Inferior parietal cortex (tissue), 1 donor: ENCODE results near the gene EPHA4.
A peak's percentile ranks its signal among the peaks of the same experiment; 100 is the strongest.

ENCODE experiments used
- DNase-seq: peaks from one replicate; pipeline ENCODE4 v3.0.0-alpha.2; 2016; ENCODE audit errors: extremely low spot score

The EPHA4 gene

DNA sequence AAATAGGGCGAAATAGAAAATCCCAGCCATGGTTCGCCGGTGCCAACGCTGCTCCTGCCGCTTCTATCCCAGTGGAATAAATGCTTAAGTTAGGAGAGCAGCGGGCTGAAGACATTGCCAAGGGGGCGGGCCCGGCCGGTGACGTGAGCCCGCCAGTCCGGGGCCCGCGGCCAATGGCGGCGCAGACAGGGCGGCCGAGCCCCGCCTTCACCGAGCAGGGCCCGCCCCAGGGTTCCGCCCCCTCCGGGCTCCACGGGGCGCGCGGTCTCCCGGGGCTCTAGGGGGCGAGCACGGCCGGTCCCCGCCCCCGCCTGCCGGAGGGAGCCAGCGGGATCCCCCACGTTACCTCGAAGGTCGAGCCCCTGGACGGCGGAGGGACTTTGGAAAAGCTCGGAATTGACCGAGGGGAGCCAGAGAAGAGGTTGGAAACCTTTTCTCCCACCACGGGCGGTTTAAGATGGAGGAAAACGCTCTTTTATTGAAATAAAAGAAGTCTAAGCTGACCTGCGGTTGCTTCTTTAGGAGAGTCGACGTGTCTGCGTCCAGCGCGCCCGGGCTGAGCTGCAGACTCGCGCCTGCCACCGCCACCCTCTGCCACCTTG is at the start of gene EPHA4:
EPHA4 (minus strand) TSS at position 86 of the 602 bp plus-strand sequence; CDS start at position 30, 56 bp downstream.
- DNase-seq = peak; percentile 83

- no peak for DNase-seq
These were observed 45.9 kb upstream of the EPHA4 start for GRCh38 chr2:221618007-221618406.

DNA sequence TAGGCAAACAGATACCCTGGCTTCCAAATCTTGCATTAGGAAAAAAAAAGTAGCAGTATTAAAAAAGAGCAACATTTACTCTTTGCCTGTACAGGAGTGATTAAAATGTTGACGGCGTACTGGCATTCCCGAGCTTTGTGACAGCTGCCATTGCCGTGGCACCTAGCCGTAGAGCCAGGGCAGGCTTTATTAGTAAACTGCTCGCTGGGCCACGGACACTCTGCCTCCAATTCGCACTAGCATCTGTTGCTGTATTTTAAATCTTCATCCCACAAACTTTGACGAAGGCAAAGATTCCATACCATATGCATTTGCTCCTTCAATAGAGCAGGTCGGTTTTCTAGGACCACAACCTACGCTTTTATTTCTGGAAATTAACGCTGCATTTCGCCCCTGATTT is 44.5 kb upstream of the EPHA4 start:
- no peak for DNase-seq

DNA sequence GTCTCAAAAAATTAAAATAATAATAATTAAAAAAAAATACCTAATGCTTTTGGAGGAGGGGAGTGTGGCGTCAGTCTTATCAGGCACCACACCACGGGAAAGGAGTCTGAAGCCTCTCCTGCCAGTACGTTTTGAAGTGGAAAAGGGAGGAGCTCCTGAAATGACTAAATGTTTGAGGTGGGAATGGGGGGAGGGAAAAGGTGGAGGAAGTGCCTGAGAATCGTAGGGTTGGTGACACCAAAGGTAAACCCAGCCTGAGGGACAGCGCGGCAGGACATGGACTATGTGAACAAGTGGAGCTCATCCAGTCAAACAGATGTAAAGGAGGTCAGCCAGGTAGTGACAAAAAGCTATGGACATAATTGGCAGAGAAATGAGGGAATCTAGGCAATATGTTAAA is 42.2 kb upstream of the EPHA4 start:
- no peak for DNase-seq

DNA sequence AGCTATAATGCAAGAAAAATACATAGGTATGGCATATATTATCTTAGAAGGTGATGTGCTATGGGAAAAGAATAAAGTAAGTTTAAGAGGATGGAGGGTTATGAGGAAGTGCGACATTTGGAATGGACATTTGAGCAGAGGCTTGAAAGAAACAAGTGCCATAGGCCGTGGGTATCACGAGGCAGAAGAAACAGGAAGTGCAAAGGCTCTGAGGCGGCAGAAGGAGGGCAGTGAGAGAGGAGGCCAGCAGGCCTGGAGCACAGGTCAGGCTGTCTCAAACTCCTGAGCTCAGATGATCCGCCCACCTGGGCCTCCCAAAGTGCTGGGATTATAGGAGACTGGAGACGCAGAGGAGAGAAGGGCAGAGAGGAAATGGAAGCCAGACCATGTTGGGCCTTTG is 40.7 kb upstream of the EPHA4 start:
- no peak for DNase-seq

DNA sequence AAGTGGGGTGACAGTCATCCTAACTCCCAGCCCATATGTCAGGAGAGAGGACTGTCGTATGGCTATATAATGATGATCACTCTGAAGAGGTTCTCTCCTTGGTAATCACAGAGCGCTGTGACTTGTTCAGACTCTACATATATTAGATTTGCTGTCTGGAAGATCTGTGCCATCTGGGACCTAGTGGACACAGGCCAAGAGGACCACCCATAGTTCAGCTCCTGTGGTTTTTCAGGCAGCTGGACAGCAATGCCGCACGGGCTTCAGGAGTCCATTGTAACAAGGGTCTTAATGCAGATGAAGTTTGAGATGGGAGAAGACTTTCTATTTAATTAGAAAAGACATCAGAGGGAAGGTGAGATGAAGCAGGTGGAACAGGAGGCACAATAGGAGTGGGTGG is 40.1 kb upstream of the EPHA4 start:
- no peak for DNase-seq

- no peak for DNase-seq
These were observed 38.6 kb upstream of the EPHA4 start for GRCh38 chr2:221610675-221611074.

DNA sequence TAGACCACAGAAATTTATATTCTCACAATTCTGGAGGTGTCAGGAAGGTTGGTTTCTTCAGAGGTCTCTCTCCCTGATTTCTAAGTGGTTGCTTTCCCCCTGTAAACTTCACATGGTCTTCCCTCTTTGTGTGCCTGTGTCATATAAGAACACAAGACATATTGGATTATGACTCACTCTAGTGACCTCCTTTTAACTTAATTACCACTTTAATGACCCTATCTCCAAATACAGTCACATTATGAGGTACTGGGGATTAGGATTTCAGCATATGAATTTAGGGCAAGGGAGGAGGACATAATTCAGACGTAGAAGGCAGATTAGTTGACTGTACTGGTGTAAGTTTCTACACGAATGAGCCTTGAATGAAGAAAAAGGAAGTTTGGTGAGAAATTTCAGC is 38.2 kb upstream of the EPHA4 start:
- DNase-seq = no peak

GRCh38 chr2:221608442-221608841 is 36.3 kb upstream of the EPHA4 start:
- no peak for DNase-seq

- DNase-seq = peak; percentile 55
These were observed 34.3 kb upstream of the EPHA4 start for GRCh38 chr2:221606424-221606823.

DNA sequence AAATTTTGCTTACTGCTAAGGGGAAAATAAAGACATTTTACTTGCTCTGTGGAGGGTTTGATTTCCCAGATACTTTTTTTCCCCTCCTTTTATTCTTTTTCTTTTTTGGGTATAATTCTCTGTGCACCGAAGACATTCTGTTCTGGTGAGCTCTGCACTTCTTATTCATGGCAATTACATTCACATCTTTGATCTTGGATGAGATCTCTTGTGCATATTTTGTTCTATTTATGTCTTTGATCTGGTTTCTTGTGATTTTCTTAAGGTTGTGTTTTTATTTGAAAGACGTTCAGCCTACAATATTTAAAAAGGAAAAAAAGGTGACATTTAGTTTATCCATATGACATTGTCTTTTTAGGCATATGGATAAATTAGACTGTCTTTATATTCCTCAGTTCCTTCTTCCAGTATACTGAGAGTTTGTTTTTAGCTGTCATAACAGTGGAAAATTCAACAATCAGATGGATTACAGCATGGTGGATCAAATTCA is 33.7 kb upstream of the EPHA4 start:
- DNase-seq = peak; percentile 56

- peak; percentile 45 for DNase-seq
These were observed 30.8 kb upstream of the EPHA4 start for GRCh38 chr2:221602938-221603337.

DNA sequence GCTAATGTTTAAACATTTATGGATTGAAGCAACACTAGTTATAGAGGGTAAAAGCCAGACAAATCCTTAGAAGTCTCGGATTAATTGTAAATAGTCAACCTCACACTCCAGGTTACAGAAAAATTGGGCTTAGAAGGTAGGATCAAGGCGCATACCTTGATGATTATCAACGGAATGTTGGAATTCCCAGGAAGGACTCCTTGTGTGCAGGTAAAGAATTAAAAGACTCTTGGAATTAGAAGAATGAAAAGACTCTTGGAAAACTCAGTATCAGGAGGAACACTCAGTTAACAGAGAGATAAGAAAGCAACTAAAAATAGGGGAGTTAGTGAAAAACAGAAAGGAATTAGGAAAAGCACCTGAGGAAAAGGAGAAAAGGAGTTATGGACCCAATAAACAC is 29.3 kb upstream of the EPHA4 start:
- no peak for DNase-seq

- DNase-seq = peak; percentile 44
These were observed 28.3 kb upstream of the EPHA4 start for GRCh38 chr2:221600388-221600787.

- DNase-seq = no peak
These were observed 24.1 kb upstream of the EPHA4 start for GRCh38 chr2:221596192-221596591.

GRCh38 chr2:221590861-221591365 is 18.8 kb upstream of the EPHA4 start:
- DNase-seq = no peak

DNA sequence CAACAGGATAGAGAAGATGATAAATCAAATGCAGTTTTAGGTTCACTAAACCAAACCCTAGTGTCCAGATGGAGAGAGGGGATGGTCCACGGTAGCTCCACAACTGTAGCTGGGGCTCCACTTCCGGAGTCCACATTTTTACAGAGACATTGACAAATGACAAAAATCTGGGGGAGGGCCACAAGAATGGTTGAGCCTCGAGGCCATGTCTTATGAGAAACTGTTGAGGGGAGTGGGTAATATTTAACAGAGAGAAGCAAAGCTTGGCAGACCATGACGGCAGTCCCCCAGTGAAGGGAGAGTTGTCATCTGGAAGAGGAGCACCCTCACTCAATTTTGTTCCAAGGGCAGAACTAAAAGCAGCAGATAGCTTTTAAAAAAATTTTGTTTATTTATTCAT is 17.6 kb upstream of the EPHA4 start:
- no peak for DNase-seq

- no peak for DNase-seq
These were observed 16.3 kb upstream of the EPHA4 start for GRCh38 chr2:221588306-221588985.

DNA sequence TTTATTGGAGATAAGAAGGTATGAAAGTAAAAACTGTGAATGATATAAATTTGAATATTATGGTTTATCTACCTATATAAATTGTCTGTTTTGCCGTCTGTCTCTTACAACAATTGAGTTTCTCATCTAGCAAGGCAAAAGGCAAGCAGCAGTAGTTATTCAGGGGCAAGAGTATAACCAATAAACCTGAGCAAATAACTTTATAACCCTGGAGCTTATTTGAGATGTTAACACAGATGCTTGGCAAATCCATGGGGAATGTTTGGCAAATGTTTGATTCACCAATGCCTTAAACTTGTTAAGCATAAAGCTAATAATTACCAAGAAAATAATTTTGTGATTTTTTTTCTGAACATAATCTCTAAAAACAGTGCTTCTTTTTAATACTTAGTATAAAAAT is 9.9 kb upstream of the EPHA4 start:
- no peak for DNase-seq

- DNase-seq = peak; percentile 55
These were observed 2.1 kb upstream of the EPHA4 start for GRCh38 chr2:221574231-221574570.

GRCh38 chr2:221573430-221574230 is 1.5 kb upstream of the EPHA4 start:
- peak; percentile 85 for DNase-seq

DNA sequence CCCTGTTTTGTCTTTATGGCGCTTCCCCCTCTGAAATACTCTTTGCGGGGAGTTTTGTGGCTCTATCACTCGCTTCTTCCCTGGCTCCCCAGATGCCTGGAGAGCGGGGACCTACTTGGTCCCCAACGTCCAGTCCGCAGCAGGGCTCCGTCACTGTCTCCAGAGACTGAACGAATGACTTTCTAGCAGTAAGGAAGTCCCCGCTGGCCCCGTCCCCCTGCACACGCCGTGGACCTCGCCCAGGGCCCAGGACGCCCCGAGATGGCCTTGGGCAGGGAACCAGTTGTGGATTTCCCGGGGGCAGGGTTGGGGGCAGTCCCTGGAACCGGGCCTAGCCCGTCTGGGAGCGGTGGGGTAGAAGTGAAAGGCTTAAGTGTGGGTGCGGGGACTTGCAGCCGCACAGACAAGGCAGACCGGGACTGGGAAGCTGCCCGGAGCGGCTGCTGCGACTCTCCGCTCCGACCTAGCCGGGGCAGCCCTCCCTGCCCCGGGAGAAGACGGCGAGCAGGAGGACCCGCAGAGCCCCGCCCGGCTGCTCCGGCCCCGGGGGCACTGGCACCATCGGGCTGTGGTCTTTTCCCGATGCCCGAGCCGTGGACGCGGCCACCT is 821 bp upstream of the EPHA4 start:
- DNase-seq = peak; percentile 33
